Fibroblast of the conjunctiva (primary cell): ENCODE measurements around the gene TBC1D1.

Experiments
- DNase-seq: peaks from one replicate; pipeline ENCODE4 v3.0.0-alpha.2; 2010; ENCODE audit warnings: low read depth

The TBC1D1 gene

GRCh38 chr4:37885496-37885895 lies 5.4 kb upstream of the TBC1D1 start:
- no peak for DNase-seq

DNA sequence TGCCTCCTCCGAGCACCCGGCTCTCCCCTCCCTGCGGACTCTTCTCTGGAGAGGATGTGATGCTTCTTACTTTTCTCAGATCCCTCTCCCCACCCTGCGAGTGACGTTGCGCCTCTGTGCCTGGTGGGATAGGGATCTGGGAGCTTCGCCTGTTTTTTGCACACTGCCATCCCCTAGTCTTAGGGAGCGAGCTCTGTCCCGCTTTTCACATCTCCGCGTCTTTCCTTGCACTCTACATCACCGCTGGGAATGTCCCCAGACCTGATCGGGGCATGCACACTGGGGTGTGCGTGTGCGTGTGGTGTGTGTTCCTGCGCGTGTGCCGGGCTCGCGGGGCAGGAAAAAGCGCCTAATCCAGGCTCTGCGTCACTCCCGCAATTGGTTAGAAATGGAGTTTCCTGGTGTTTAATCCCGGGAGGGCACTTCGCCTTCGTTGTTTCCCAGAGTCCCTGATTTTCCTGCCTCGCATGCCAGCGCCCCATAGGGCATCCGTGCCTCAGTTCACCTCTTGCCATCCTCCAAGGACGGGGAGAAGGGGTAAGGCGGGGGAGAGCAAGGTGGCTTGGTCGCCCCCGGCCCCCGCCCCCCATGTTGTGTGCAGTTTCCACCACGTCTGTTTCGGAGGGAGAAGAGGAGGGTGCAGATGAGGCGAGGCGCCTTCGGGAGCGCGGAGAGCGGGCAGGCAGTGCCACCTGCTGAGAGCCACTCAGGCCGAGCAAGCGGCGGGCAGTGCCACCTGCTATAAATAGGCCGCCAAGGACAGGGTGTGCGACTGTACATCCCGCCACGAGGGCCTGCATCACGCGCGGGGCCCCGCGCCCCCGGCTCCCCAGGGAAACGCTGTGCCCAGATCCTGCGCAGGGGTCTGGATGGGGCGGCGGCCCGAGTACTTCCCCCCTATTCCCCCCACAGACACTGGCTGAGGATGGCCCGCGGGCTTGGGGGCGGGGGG lies 759 bp upstream of the TBC1D1 start:
- no peak for DNase-seq

DNA sequence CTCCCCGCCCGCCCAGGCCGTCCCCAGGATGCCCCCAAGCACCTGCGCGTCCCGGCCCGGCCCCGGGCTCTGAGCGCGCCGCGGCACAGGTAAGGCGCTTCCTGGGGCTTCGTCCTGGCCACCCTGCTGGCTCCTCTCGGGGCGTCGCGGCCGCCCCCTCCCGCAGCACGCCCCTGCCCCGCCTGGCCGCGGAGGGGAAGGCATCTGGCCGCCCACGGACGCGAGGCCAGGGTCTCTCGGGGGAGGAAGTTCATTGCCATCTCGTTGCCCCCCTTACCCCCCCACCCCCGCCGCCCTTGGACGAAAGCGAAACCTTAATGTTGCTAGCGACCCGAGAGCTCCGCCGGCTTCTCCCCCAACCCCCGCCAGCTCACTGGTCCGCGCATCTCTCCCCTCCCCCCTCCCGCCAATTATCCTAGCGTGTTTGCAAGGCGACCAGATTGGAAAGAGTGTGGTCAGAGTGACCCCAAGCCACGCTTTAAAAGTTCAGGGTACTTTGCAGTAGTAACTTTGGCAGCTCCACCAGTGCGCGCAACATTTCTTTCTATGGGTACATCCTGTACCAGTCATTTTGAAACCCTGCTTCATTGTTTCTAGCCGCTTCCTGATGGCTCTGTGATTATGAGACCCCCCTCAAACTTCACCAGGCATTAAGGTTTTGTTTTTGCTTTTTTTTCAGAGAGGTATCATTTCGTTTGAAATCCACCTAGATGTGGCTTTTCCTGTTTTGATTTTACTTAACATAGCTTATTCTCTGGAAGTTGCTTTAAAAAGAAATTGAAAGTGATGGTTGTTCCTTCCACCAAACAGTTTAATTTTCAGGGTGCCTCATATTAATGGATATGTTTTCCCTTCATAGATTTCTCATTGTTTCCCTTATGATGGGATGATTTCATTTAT lies 626 bp downstream of the TBC1D1 start:
- DNase-seq, result no peak

- DNase-seq, result no peak
Observed at GRCh38 chr4:37892641-37893040, 1.8 kb downstream of the TBC1D1 start.

DNA sequence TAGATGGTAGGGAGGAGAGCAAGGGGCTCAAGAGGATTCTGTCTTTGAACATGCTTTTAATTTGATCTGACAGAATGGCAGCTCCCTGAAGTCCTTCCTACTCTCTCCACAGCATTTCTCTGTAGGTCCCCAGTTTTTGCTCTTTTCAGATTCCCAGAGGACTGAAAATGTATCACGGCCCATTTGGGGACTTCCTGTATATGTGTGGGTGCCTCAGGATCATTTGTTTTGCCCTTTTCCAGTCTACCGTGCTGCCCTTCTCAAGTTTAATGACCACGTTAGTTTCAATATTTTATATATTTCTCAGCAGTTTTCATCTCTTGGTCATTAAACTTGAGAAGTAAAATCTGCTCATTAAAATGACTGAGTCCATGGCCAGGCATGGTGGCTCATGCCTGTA lies 2.3 kb downstream of the TBC1D1 start:
- DNase-seq, result no peak

GRCh38 chr4:37895271-37895670 lies 4.4 kb downstream of the TBC1D1 start:
- no peak for DNase-seq

GRCh38 chr4:37896206-37896860 lies 5.4 kb downstream of the TBC1D1 start:
- no peak for DNase-seq

DNA sequence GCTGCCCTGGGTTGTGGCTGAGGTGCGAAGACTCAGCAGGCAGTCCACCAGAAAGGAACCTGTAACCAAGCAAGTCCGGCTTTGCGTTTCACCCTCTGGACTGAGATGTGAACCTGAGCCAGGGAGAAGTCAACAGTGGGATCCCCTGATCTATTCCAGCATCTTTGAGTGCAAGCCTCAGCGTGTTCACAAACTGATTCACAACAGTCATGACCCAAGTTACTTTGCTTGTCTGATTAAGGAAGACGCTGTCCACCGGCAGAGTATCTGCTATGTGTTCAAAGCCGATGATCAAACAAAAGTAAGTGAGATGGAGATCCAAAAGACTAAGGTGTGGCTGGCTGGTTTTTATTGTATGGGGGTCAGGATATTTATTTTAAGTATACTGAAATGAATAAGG lies 11.3 kb downstream of the TBC1D1 start:
- DNase-seq, result no peak

- no peak for DNase-seq
Observed at GRCh38 chr4:37902738-37903693, 12.1 kb downstream of the TBC1D1 start.

DNA sequence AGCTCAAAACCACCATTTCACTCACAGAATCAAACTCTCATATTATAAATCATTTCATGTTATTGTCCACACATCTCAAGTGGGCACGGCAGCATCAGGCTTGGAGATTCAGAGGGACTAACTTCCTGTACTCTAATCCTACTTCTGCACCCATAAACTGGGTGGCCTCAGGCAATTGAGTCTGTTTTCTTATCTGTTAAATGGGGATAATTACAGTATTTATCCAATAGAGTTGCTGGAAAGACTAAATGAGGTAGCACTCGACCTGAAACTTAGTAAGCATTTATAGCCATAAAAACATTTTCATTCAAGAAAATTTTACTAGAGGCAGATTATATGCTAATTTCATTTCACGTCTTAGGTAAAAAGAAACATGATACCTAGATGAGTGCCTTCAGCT lies 13.0 kb downstream of the TBC1D1 start:
- no peak for DNase-seq

DNA sequence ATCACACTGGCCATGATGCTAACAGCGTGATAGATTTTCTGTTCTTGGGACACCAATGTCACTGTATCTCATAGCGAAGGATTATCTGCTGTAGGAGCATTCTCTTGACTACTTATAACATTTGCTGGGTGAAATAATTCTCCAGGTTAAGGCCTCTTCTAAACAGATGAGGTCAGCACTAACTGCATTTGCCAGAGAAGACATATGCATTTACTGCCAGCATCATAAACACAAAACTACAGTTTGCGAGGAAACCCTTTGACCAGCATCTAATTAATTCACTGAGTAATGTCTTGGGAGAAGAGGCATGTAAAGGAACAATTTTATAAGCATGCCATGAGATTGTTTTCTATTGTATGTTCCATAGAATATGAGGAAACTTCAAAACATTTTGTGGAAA lies 13.9 kb downstream of the TBC1D1 start:
- no peak for DNase-seq

DNA sequence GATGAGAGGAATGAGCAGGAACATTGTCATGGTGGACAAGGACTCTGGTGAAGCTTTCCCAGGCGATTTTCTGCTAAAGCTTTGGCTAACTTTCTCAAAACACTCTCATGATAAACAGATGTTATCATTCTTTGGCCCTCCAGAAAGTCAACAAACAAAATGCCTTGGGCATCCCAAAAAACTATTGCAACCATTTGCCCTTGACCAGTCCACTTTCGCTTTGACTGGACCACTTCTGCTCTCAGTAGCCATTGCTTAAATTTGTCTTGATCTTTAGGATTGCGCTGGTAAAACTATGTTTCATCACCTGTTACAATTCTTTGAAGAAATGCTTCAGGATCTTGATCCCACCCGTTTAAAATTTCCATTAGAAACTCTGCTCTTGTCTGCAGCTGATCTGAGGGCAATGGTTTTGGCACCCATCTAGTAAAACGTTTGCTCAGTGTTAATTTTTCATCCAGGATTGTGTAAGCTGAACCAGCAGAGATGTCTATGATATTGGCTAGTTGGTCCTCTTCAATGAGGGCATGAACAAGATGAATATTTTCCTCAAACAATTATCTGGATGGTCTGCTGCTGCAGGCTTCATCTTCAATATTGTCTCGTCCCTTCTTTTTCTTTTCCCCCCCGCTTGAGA lies 14.8 kb downstream of the TBC1D1 start:
- no peak for DNase-seq

- no peak for DNase-seq
Observed at GRCh38 chr4:37908488-37909331, 17.8 kb downstream of the TBC1D1 start.

- no peak for DNase-seq
Observed at GRCh38 chr4:37909332-37910090, 18.6 kb downstream of the TBC1D1 start.

DNA sequence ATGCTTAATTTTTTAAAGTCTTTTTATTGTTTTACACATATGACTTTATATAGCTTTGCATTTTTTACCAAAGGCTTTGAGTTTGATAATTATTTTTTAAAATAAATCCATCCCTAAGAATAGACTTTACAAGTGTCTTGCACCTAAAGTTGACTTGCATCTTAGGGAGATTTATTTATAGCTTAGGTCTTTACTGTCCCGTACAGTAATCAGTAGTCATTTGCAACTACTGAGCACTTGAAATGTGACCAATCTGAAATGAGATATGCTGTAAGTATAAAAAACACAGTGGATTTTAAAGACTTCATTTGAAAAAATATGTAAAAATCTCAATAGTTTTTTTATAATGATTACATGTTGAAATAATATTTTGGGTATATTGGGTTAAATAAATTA lies 19.2 kb downstream of the TBC1D1 start:
- no peak for DNase-seq

GRCh38 chr4:37914539-37914938 lies 23.7 kb downstream of the TBC1D1 start:
- no peak for DNase-seq

- no peak for DNase-seq
Observed at GRCh38 chr4:37917388-37917787, 26.5 kb downstream of the TBC1D1 start.

DNA sequence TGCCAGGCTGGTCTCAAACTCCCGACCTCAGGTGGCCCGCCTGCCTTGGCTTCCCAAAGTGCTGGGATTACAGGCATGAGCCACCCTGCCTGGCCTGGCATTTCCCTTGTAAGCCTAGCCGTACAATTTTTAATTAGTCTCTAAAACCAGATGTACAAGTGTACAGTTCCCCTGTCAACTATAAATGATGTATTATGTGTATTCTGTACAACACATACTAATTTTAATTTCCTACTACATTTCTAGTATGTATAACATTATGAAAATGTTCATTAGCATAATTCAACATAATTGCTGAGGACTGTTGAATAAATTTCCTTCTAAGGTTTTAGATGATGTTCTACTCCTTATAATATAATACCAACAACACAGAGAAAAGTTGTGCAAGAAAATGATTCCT lies 27.8 kb downstream of the TBC1D1 start:
- DNase-seq, result no peak

DNA sequence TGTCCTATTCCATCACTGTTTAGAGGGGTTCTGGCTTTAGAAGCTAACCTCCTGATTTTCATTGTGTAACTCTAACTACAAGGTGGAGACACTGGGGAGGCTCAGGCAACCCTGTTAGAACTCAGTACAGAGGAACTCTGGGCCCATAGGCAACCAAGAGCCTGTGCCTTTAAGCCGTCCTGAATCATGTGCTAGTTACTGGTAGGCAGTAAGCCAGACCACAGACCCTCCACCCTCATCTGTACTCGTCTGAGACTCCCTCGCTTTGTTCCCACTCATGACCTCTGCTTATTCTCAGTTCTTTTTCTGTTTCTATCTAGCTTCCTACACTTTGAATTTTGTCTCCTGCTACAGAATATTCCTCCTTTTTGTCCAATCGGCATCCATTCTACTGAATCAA lies 31.4 kb downstream of the TBC1D1 start:
- no peak for DNase-seq
